Karpas-422 (cell line): ENCODE results near the gene MB21D2. TPM values are rescaled to one million over a fixed set of nuclear protein-coding genes. Genes with fewer than 3 reads are reported as not detected.

Experiments used
- DNase-seq: peaks from one replicate; pipeline ENCODE4 v3.0.0-alpha.2; 2015
- H2AFZ ChIP-seq: fragments of 200-600 bp; sonication (generic); 2 replicates; pipeline ENCODE4 v1.6.1; 2014; ENCODE audit warnings: antibody characterized with exemption, low read length, mixed read lengths
- H3K27ac ChIP-seq: fragments of 200-600 bp; sonication (generic); 2 replicates; pipeline ENCODE4 v1.5.1; 2014; ENCODE audit warnings: mild to moderate bottlenecking, low read length, moderate library complexity
- H3K27me3 ChIP-seq: fragments of 200-600 bp; sonication (generic); 2 replicates; pipeline ENCODE4 v1.6.1; 2014; ENCODE audit warnings: low read length, mixed read lengths
- H3K36me3 ChIP-seq: fragments of 200-600 bp; sonication (generic); 2 replicates; pipeline ENCODE4 v1.6.1; 2014; ENCODE audit warnings: low read length, mixed read lengths; ENCODE audit not compliant: insufficient read depth
- H3K4me1 ChIP-seq: fragments of 200-600 bp; sonication (generic); 2 replicates; pipeline ENCODE4 v1.6.1; 2014; ENCODE audit warnings: mild to moderate bottlenecking, low read length, mixed read lengths
- H3K4me2 ChIP-seq: fragments of 200-600 bp; sonication (generic); 2 replicates; pipeline ENCODE4 v1.6.1; 2014; ENCODE audit warnings: low read length, low read depth, mild to moderate bottlenecking; ENCODE audit not compliant: poor library complexity, severe bottlenecking
- H3K4me3 ChIP-seq: fragments of 200-600 bp; sonication (generic); 2 replicates; pipeline ENCODE4 v1.5.1; 2014; ENCODE audit warnings: mild to moderate bottlenecking, antibody characterized with exemption, low read length, mixed read lengths
- H3K79me2 ChIP-seq: fragments of 200-600 bp; sonication (generic); 2 replicates; pipeline ENCODE4 v1.6.1; 2014; ENCODE audit warnings: mild to moderate bottlenecking, low read length, mixed read lengths
- H3K9ac ChIP-seq: fragments of 200-600 bp; sonication (generic); 2 replicates; pipeline ENCODE4 v1.6.0; 2014; ENCODE audit warnings: low read length
- H3K9me2 ChIP-seq: fragments of 200-600 bp; sonication (generic), shearing (Covaris generic); replicated peaks from 2 replicates; pipeline ENCODE4 v1.6.0; 2014; ENCODE audit warnings: mild to moderate bottlenecking, low read length, moderate library complexity; ENCODE audit not compliant: insufficient read depth
- H3K9me3 ChIP-seq: fragments of 300-700, 200-600 bp; sonication (generic); 2 replicates; pipeline ENCODE4 v1.6.1; 2014; ENCODE audit warnings: low read length, mixed read lengths
- H4K20me1 ChIP-seq: fragments of 200-600 bp; sonication (generic); 2 replicates; pipeline ENCODE4 v1.6.1; 2014; ENCODE audit warnings: mild to moderate bottlenecking, antibody characterized with exemption, low read length, low read depth; ENCODE audit not compliant: insufficient read depth
- total RNA-seq: library from RNA; depleted of rRNA; stranded (reverse); fragments of >200 nt; shearing (Covaris generic); gene quantifications from 2 replicates; pipeline ENCODE4 v1.2.3, GENCODE V29; 2014; ENCODE audit warnings: low replicate concordance

The MB21D2 gene
- total RNA-seq, 1 experiment from 2014 or later = not detected

- H3K9ac ChIP-seq = no peak overlapping the region
- H3K36me3 ChIP-seq = no peaks in the 10 kb centered on the region
- no peak overlapping the region for H3K4me2 ChIP-seq
- H3K9me2 ChIP-seq = no peaks in the 10 kb centered on the region
- H3K27ac ChIP-seq = no peak overlapping the region
- DNase-seq = no peak
- no peaks in the 10 kb centered on the region for H4K20me1 ChIP-seq
- no peaks in the 10 kb centered on the region for H3K79me2 ChIP-seq
- no peak overlapping the region for H3K4me3 ChIP-seq
- H3K9me3 ChIP-seq = no peaks in the 10 kb centered on the region
- H2AFZ ChIP-seq = no peak overlapping the region
- no peaks in the 10 kb centered on the region for H3K4me1 ChIP-seq
- H3K27me3 ChIP-seq = no peaks in the 10 kb centered on the region
Measured at GRCh38 chr3:192919901-192920300, 2.2 kb upstream of the MB21D2 start.

GRCh38 chr3:192918275-192918588 lies 576 bp upstream of the MB21D2 start:
- Histone ChIP-seq H3K4me3 (no peak overlapping the region), H4K20me1 (no peaks in the 10 kb centered on the region), H3K27ac (no peak overlapping the region), H3K4me1 (no peaks in the 10 kb centered on the region), H3K9me2 (no peaks in the 10 kb centered on the region), H3K79me2 (no peaks in the 10 kb centered on the region), H3K4me2 (no peak overlapping the region), H3K27me3 (no peaks in the 10 kb centered on the region), H2AFZ (no peak overlapping the region), H3K9me3 (no peaks in the 10 kb centered on the region), H3K9ac (no peak overlapping the region), H3K36me3 (no peaks in the 10 kb centered on the region)
- no peak for DNase-seq

GRCh38 chr3:192917028-192917403 lies 640 bp downstream of the MB21D2 start:
- H3K4me3 ChIP-seq = no peak overlapping the region
- H3K4me1 ChIP-seq = no peaks in the 10 kb centered on the region
- no peaks in the 10 kb centered on the region for H3K36me3 ChIP-seq
- DNase-seq = no peak
- H3K9ac ChIP-seq = no peak overlapping the region
- no peak overlapping the region for H3K27ac ChIP-seq
- 0 out of 2 replicates have a peak, but pooled peaks cover under 1% of the 10 kb centered on the region for H3K27me3 ChIP-seq
- H3K9me3 ChIP-seq = no peaks in the 10 kb centered on the region
- no peaks in the 10 kb centered on the region for H3K9me2 ChIP-seq
- no peak overlapping the region for H3K4me2 ChIP-seq
- no peak overlapping the region for H2AFZ ChIP-seq
- no peaks in the 10 kb centered on the region for H3K79me2 ChIP-seq
- no peaks in the 10 kb centered on the region for H4K20me1 ChIP-seq

DNA sequence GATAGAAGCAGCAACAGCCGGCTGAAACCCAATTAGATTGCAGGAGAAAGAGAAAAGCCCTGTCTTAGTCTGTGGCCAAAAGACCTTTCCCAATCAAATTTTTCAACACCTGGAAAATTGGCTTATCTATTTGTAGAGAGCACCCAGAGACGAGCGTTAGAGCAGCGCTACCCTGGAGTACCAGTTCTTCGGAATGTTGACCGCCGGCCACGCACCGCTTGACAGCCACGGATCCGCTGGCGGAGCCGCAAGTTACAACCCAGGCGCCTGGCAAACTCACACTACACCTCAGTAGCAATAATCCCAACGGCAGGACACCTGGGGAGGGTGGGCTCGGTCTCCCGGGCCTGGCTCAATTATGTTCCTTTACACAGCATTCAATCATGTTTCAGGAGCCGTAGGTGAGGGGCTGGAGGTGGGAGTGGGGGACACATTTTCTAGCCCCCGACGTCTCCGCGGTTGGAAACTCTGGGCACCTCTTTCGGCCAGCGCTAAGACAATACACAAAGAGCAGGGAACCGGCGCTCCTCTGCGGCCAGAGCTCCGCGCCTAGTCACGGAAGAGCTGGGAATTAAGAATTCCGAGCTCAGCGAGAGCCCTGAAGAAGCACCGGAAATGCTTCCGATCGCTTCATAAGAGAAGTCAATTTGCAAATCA lies 1.2 kb downstream of the MB21D2 start:
- Histone ChIP-seq H3K79me2 (no peaks in the 10 kb centered on the region), H4K20me1 (no peaks in the 10 kb centered on the region), H2AFZ (no peak overlapping the region), H3K4me1 (no peaks in the 10 kb centered on the region), H3K9ac (no peak overlapping the region), H3K36me3 (no peaks in the 10 kb centered on the region), H3K4me2 (no peak overlapping the region), H3K27me3 (0 out of 2 replicates have a peak, but pooled peaks cover 2% of the 10 kb centered on the region), H3K4me3 (no peak overlapping the region), H3K9me2 (no peaks in the 10 kb centered on the region), H3K9me3 (no peaks in the 10 kb centered on the region), H3K27ac (no peak overlapping the region)
- no peak for DNase-seq

DNA sequence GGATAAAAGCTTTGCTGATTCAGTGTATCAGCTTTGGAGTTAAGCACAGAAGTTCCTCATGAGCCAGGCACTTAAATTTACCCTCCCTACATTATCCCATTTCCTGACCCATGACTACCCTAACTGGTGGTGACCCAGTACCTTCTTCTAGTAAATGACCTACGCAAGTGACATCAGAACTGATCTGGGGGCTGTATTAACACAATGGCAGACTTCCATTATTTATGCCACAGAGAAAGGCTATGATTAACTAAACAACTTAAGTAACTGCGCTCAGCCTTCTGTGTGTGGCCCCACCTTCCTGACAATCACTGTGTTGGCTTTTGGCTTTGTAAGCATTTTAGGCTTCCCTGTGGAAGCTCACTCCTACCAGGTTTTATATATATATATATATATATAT lies 1.9 kb downstream of the MB21D2 start:
- Histone ChIP-seq H3K36me3 (no peaks in the 10 kb centered on the region), H3K27me3 (0 out of 2 replicates have a peak, but pooled peaks cover 2% of the 10 kb centered on the region), H3K79me2 (no peaks in the 10 kb centered on the region), H4K20me1 (no peaks in the 10 kb centered on the region), H3K9me2 (no peaks in the 10 kb centered on the region), H3K9ac (no peak overlapping the region), H3K9me3 (no peaks in the 10 kb centered on the region), H3K4me2 (no peak overlapping the region), H3K27ac (no peak overlapping the region), H3K4me3 (no peak overlapping the region), H3K4me1 (no peaks in the 10 kb centered on the region), H2AFZ (no peak overlapping the region)
- no peak for DNase-seq

DNA sequence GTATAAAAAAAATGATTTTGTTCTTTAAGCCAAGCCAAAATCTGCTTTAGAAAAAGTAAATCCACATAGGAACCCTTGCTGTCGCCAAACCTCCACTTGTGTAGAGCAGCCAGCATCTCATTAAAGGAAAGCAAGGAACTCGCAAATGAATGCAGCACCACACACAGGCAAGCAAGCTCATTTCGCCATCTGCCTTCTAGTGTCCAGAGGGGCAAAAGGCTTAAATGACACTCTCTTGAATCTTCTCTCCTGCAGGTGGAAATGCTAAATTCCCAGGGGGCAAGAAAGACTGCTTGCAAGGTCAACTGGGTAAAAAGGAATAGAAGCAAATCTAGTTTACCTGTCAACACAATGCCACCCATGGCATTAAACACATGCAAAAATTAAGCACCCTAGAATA lies 2.4 kb downstream of the MB21D2 start:
- H3K4me3 ChIP-seq = no peak overlapping the region

DNA sequence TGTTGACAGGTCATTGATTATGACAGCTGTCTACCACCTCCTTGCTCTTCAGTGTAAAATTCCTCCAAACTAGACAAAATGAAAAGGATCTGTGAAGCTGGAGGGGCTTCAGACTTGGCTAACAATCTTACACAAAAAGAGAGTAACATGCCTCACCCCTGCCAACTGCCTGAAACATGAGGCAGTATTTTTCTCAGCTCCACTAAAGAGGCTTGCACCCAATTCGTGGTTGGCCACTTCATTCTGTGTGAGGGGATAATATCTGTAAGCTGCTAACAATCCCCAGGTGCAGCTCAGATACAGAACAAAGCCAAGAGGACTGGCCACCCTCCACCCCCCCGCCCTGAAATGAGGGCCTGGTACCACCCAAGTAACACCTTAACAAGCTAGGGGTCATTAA lies 2.8 kb downstream of the MB21D2 start:
- Histone ChIP-seq H3K9ac (no peak overlapping the region), H3K4me1 (no peaks in the 10 kb centered on the region), H3K4me2 (no peak overlapping the region), H3K27me3 (0 out of 2 replicates have a peak, but pooled peaks cover 2% of the 10 kb centered on the region), H2AFZ (no peak overlapping the region), H3K9me2 (no peaks in the 10 kb centered on the region), H3K36me3 (no peaks in the 10 kb centered on the region), H4K20me1 (no peaks in the 10 kb centered on the region), H3K4me3 (no peak overlapping the region), H3K79me2 (no peaks in the 10 kb centered on the region), H3K9me3 (no peaks in the 10 kb centered on the region), H3K27ac (no peak overlapping the region)
- DNase-seq = no peak

More for the DNA sequence above, 2.4 kb downstream of the MB21D2 start:
- Histone ChIP-seq H3K79me2 (no peaks in the 10 kb centered on the region), H3K4me2 (no peak overlapping the region), H3K4me1 (no peaks in the 10 kb centered on the region), H4K20me1 (no peaks in the 10 kb centered on the region), H3K9me3 (no peaks in the 10 kb centered on the region), H3K27me3 (0 out of 2 replicates have a peak, but pooled peaks cover 2% of the 10 kb centered on the region), H3K9me2 (no peaks in the 10 kb centered on the region), H3K9ac (no peak overlapping the region), H2AFZ (no peak overlapping the region), H3K27ac (no peak overlapping the region), H3K36me3 (no peaks in the 10 kb centered on the region)
- no peak for DNase-seq

DNA sequence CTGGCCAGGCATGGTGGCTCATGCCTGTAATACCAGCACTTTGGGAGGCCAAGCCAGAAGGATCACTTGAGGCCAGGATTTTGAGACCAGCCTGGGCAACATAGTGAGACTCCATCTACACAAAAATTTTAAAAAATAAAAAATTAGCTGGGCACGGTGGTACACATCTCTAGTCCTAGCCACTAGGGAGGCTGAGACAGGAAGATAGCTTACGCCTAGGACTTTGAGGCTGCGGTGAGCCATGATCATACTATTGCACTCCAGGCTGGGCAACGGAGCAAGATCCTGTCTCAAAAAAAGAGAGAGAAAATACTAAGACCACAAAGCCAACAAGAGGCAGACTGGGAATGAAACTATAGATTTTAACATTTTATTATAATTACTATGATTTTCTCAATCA lies 4.1 kb downstream of the MB21D2 start:
- no peak overlapping the region for H3K4me2 ChIP-seq
- DNase-seq = no peak

More for the DNA sequence above, 4.1 kb downstream of the MB21D2 start:
- H2AFZ ChIP-seq = no peak overlapping the region
- H3K9me2 ChIP-seq = no peaks in the 10 kb centered on the region
- H4K20me1 ChIP-seq = no peaks in the 10 kb centered on the region
- H3K4me1 ChIP-seq = no peaks in the 10 kb centered on the region
- no peaks in the 10 kb centered on the region for H3K79me2 ChIP-seq
- no peak overlapping the region for H3K9ac ChIP-seq
- no peak overlapping the region for H3K27ac ChIP-seq
- no peak overlapping the region for H3K4me3 ChIP-seq
- 0 out of 2 replicates have a peak, but pooled peaks cover 2% of the 10 kb centered on the region for H3K27me3 ChIP-seq
- H3K9me3 ChIP-seq = no peaks in the 10 kb centered on the region
- H3K36me3 ChIP-seq = no peaks in the 10 kb centered on the region
